Measurements from ENCODE around the gene SYNRG.
"Not testable (repeated sequence)": the region's sequence is repeated elsewhere in the genome, so short reads cannot be mapped to it uniquely, and the experiment has no call there.

SYNRG gene, protein sequence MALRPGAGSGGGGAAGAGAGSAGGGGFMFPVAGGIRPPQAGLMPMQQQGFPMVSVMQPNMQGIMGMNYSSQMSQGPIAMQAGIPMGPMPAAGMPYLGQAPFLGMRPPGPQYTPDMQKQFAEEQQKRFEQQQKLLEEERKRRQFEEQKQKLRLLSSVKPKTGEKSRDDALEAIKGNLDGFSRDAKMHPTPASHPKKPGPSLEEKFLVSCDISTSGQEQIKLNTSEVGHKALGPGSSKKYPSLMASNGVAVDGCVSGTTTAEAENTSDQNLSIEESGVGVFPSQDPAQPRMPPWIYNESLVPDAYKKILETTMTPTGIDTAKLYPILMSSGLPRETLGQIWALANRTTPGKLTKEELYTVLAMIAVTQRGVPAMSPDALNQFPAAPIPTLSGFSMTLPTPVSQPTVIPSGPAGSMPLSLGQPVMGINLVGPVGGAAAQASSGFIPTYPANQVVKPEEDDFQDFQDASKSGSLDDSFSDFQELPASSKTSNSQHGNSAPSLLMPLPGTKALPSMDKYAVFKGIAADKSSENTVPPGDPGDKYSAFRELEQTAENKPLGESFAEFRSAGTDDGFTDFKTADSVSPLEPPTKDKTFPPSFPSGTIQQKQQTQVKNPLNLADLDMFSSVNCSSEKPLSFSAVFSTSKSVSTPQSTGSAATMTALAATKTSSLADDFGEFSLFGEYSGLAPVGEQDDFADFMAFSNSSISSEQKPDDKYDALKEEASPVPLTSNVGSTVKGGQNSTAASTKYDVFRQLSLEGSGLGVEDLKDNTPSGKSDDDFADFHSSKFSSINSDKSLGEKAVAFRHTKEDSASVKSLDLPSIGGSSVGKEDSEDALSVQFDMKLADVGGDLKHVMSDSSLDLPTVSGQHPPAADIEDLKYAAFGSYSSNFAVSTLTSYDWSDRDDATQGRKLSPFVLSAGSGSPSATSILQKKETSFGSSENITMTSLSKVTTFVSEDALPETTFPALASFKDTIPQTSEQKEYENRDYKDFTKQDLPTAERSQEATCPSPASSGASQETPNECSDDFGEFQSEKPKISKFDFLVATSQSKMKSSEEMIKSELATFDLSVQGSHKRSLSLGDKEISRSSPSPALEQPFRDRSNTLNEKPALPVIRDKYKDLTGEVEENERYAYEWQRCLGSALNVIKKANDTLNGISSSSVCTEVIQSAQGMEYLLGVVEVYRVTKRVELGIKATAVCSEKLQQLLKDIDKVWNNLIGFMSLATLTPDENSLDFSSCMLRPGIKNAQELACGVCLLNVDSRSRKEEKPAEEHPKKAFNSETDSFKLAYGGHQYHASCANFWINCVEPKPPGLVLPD (N-terminal part only)

DNA sequence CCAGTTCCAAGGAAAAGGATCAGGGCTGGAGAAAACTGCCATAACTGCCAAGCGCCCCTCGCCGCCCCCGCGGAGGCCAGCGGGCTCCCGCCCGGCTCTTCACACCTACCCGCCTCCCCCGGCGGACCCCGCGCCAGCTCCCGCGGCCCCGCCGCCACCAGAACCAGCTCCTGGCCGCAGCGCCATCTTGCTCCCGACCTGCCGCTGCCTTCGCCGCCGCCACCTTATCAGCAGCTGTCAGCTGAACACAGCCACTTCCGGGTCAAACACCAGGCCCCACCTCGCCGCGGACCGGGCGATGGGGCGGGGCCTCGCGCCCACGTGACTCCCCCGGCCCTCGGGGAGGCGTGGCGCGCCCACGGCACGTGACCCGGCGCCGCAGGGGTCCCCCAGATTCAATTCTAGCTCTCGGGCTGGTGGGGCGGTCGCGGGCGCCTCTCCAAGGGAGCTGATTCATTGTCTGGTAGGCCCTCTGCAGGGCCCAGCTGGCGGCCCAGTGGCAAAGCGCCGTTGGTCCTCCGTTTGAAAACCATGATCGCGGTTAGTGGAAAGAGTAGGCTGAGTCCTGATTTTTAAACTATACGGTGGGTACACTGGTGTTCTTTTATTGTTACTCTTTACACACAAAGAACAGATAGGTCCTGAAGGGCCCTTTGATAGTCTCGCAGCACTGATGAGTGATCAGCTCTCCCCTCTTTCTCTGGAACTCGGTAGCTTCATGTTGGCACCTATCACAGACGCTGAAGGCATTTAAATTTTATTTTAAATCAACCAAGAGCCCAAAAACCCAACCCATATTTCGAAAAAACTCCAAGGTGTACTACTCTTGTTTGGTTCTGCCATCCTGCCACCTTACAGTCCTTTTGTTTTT is at the start of gene SYNRG:
Gene SYNRG (minus strand): TSS at position 249 of the 871 bp plus-strand sequence. CDS start 63 bp downstream, at position 186.
- DNase-seq, result peak; percentile 93 to 94

DNA sequence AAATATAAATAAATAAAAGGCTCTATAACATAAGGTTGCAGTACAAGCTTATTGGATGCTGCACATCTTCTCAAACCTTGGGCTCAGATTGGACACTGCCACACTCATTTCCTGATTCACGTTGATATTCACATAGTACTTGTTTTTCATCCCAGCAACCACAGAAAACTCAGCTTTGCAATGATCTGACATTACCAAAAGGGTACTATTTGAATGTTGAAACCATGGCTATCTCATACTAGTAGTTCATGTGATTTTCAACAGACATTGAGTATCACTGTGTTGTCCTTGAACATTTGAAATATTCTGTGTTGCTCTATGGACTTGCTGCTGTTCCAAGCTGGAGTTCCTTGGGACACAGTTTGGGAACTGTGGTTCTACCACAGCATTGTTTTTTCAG is 48.0 kb upstream of the SYNRG start:
- no peak for DNase-seq

DNA sequence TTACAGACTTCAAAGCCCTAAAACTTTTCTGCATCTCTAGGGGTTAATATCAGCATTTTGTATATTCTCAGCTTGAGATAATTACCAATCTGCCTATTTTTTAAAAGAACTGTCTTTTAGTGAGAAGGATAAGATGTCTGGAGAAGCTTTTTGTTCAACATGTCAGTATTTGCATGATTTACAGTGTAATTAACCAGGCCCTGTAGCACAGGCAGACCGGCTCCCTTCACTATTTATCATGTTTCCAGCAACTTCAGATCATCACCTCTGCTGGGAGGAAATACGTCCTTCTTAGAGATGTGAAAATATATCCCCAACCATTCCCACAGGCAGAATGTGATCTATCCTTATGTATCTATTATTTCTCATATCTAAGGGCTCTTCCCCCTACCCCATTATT is 42.6 kb upstream of the SYNRG start:
- no peak for DNase-seq

DNA sequence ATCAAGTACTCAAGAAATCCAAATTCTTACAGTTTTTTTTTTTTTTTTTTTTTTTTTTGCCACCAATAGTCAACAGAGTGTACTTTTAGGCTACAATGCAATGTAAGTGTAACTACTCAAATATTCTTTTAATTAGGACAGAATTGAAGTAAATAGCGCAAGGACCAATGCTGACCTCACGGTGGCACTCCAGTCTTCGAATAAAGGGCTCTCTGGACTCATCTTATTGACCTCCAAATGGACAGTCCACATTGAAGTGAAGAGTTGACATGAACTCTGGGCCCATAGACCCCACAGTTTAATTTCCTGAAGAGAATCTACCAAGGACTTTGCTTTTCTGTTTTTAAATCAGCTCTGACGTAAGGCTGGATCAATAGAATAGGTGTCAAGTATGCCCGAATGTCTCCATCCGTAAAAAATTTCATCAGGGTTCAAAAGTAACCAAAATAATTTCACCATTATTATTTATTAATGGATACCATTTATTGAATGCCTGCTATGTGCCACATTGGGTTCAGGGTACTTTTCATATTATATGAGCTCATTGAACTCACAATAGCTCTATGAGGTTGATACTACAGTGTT is 41.3 kb upstream of the SYNRG start:
- DNase-seq, result no peak

DNA sequence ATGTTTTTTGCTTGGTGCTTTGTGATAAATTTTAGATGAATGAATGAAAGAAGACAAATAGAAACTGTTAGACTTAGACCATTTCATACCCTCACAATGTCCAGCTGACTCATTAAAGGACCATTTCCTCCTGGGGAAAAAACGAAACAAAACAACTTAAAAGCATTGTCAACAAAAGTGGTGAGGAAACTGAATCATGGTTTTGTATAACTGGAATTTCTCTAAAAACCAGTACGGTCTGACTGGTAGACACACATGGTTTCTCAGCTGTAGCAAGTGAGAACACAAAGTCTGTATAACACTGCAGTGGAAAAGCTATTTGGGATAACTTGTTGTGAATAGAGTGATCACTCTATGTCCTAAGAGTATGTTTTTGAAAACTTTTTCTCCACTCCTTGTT is 39.3 kb upstream of the SYNRG start:
- DNase-seq, result no peak

DNA sequence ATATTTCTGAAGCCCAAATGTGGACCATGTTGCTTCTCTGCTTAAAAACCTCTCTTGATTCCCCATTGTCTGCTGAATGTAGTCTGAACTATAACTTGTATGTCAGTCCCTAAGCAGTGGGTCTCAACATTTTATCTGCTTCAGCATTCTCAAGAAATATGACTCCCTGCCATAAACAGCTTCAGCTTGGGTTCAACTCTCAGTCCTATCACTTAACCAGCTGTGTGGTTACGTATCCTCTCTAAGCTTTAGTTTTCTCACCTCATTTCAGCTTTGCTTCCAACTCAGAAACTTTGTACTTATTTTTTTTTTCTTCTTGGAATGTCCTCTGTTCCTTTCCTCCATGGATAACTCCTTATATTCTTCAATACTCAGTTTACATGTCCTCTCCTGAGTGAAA is 38.6 kb upstream of the SYNRG start:
- DNase-seq, result no peak

DNA sequence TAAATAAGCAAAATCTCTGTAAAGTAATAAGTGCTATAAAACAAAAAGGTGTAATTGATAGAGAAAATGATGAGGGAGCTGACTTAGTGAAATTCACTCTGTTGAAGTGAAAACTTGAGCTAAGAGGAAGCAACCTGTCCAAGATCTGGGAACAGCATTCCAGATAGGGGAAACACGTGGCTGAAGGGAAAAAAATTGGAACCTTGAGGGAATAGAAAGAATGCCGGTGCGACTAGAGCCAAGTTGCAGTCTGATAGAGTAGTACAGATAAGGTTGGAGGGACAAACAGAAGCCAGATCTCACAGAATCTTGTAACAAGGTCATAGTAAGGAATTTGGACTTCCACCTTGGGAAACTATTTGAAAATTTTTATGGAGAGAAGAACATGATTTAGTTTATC is 34.7 kb upstream of the SYNRG start:
- no peak for DNase-seq

DNA sequence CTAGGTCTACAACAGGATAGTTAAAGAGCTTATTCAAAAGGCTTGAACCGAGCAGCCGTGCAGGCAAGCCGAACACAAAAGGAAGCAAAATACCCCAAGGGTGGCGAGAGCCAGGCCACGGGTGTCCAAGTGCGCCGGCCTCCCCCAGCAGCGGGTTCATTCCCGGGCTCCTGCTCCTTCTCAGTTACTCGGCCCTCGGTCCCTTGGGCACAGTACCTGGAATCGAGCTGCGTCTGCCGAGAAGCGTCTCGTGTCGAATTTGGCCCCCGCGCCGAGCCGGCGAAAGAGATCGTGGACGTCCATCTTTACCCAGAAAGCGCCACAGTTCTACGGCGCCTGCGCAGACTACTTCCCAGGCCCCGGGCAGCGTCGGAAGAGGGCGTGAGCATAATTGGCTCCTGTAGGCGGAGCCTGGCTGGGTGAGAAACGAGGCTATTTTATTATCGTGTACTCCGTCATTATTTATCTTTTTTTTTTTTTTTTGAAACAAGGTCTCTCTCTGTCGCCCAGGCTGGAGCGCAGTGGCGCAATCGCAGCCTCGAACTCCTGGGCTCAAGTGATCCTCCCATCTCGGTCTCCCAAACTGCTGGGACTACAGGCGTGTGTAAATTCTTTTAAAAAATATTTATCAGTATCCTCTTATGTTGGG is 34.0 kb upstream of the SYNRG start, which contains the start of gene DDX52:
Gene DDX52 (minus strand): TSS at position 329 of the 649 bp plus-strand sequence. CDS start 26 bp downstream, at position 303.
- peak; percentile 89 for DNase-seq

DNA sequence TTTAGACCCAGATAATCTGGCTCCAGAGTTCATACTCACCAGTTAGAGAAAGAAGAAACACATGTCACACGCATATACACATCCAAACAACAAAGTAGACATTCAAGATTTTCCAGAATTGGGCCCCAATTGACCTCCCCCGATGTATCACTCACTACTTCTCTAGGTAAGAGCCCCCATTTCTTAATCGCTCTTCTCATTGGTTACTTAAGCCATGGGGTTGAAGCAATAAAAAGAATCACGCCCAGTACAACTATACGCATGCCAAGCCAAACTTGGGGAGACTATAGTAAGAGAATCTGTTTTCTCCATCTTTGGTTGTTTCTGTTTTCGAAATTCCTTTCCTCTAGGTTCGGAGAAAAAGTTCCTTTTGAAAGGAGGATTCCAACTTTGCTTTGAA is 33.5 kb upstream of the SYNRG start:
- DNase-seq, result no peak

DNA sequence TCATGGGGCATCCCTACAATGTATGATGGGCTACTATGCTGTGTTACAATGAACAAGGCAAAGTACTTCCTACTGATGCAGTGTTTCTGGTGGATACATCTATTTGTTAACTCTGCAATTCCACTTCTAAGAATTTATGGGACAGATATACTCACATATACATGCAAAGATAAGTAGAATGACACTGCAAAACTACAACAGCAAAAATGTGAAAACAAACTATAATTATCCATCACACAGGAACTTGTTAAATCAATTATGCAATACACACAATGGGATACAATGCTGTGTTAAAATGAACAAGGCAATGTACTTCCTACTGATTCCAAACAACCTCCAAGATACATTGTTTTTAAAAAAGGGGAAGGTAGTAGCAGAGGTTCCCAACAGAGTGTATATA is 30.8 kb upstream of the SYNRG start:
- no peak for DNase-seq

DNA sequence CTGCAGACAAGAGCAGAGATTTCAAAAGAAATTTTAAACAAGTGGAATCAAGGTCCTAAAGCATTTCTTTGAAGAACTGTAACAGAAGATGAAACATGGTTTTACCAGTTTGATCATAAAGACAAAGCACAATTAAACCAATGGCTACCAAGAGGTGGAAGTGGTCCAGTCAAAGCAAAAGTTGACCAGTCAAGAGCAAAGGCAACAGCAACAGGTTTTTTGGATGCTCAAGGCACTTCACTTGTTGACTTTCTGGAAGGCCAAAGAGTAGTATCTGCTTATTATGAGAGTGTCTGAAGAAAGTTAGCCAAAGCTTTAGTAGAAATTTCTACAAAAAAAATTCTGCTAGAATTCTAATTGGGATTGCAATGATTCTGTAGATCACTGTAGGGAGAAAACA is 28.7 kb upstream of the SYNRG start:
- DNase-seq, result no peak

DNA sequence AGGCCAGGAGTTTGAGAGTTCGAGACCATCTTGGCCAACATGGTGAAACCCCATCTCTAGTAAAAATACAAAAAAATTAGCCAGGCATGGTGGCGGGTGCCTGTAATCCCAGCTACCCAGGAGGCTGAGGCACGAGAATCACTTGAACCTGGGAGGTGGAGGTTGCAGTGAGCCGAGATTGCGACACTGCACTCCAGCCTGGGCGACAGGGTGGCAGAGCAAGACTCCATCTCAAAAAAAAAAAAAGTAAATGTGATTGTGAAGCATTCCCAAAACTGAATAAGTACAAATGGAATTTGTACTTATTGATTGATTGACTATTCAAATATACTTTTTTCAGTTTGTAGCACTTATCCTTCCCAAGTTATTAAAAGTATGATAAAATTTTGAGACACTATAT is 7.2 kb upstream of the SYNRG start:
- DNase-seq, result not testable (repeated sequence)

DNA sequence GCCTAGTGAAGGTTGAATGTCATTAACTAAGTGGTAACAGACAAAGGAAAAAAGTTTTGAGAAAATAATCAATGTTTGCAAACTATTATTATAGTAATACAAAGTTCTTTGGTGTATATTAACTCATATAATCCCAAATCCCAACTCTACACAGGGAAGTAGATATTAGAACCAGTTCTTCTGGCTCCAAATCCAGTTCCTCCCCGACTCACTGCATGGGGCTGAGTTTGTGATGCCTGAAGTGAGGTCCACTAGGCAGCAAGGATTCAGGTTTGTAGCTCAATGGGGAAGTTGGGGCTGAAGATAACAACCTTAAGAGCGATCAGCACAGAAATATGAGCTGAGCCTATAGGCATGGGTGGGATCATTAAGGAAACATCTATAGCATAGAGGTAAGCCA is 5.6 kb upstream of the SYNRG start:
- DNase-seq, result no peak

DNA sequence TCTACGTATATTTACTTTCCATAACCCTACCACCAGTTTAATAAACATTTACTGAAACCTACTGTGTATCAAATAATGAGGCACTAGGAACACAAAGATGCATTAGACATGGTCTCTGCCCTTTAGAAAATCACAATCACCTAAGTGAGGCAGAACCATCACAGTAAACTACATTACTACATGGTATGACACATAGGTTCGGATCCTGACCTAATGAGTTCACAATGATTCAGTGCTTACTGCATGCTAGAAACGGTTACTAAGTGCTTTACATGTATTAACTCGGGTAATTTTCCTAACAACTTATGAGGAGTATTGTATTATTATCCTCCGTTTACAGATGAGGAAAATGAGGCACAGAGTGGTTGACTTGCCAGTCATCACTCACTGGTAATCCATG is 5.2 kb upstream of the SYNRG start:
- DNase-seq, result no peak

DNA sequence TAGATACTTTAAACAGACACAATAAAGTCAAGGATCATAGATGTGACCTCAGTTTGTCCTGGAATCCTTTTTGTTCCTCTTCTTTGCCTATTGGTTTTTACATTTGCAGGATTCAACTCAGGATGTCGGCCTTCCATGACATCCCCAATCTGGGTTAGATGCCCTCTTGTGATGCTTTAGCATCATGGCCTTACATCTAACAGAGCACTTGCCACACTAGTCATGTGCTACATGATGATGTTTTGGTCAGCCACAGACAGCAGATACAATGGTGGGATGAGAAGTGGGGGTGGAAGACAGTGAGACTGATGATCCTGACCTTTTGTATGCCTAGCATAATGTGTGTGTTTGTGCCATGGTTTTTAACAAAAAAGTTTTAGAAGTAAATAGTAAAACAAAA is 1.8 kb upstream of the SYNRG start:
- DNase-seq, result no peak

DNA sequence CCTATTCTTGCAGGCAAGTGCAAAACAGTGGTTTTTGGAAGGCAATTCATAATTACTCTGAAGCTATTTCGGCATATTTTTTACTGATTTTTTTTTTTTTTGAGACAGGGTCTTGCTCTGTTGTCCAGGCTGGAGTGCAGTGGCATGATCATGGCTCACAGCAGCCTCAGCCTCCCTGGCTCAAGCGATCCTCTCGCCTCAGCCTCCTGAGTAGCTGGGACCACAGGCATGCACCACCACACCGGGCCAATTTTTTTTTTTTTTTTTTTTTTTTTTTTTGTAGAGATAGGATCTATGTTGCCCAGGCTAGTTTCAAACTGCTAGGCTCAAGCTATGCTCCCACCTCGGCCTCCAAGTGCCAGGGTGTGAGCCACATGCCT is 813 bp upstream of the SYNRG start:
- not testable (repeated sequence) for DNase-seq

DNA sequence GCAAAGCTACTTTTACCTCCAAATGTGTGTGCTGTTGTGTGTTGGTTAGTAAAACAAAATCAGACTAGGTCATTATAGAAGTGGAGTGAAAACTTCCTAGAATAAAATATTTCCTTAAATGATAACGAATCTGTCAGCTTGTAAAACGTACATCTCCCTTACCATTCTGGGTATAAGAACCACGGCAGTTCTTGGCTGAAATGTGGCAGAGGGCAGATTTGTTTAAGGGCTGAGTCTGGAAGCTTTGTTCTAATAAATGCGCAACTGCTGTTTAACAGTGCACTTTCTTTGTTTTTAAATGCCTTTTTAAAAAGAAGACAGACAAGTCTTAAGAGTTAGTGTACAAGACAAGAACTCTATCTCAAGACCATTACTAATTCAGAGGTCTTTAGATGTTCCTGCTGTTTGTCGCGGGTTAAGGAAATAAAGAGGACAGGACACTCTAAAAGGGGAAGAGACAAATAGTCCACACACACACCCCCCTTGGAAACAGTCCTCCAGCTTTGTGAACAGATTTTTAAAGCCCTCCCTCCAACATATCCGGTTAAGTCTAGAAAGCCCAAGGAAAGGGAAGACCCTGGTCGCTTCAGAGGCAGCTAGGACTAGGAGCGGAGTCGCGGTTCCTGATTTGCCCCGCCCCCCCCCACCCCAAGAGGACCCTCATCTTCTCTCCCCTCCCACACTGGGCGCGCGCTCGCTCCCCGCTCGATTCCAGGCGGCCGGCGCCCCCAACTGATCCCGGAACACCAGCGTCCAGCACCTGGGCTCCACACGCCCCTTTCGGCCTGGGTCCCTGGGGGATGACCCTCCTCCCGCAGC is 658 bp downstream of the SYNRG start:
- DNase-seq, result peak in 1 of 2 donors; percentile 36

DNA sequence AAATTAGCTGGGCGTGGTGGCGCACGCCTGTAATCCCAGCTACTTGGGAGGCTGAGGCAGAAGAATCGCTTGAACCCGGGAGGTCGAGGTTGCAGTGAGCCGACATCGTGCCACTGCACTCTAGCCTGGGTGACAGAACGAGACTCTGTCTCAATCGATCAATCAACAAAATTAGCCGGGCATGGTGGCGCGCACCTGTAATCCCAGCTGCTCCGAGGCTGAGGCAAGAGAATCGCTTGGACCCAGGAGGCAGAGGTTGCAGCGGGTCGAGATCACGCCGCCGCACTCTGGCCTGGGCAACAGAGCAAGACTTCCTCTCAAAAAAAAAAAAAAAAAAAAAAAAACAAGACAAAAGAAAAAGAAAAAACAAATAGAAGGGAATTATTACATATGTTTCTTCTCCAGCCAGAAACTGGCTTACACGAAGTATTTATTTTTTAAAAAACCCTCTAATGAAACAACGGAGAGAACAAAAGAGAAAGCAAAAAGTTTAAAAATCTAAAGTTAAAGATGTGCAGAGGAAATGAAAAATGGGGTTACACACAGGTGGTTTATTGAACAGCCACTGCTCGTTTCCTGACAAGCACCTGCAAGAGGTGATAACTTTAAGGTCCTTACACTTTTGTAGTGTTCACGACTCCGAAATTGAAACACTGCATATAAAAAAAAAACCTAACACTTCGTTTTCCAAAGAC is 1.4 kb downstream of the SYNRG start:
- DNase-seq, result peak; percentile 15 to 24

DNA sequence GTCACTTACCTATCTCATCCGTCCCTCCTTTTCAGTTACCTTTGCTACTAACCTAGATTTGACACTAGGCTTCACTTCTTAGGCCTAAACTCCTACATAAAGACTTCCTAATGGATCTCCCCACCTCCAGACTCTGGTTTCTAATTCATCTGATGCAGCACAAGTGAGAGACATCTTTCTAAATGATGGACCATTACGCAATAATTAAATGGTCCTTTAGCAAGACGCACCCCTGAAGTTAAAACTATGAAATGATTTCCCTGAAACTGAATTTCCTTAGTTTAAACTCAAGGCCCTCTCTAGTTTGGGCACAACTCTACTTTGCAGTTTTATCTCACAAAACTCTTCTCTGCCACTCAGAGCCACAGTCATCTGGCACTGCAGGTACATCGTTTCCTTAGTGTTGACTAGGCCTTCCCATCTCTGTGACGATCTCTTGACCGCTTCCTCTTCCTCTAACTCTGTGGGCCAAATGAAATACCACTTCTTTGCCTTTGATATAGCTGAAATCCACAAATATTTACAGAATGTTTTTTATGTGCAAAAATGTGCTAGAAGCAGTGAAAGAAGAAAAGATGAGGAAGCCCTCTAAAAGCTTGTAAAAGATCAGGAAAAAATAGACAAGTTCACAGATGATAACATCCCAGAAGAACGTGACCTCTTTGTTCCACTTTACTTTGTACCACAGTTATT is 3.3 kb downstream of the SYNRG start:
- DNase-seq, result peak in 1 of 2 donors; percentile 30
